HG02981 (cell line): ENCODE measurements around the gene NRIP1.

Experiments used
- ATAC-seq: cut with Tn5 transposase; IDR thresholded peaks from one replicate; pipeline ENCODE4 v1.9.1; 2021; ENCODE audit warnings: mild to moderate bottlenecking, moderate library complexity; ENCODE audit not compliant: unreplicated experiment

NRIP1 gene, protein sequence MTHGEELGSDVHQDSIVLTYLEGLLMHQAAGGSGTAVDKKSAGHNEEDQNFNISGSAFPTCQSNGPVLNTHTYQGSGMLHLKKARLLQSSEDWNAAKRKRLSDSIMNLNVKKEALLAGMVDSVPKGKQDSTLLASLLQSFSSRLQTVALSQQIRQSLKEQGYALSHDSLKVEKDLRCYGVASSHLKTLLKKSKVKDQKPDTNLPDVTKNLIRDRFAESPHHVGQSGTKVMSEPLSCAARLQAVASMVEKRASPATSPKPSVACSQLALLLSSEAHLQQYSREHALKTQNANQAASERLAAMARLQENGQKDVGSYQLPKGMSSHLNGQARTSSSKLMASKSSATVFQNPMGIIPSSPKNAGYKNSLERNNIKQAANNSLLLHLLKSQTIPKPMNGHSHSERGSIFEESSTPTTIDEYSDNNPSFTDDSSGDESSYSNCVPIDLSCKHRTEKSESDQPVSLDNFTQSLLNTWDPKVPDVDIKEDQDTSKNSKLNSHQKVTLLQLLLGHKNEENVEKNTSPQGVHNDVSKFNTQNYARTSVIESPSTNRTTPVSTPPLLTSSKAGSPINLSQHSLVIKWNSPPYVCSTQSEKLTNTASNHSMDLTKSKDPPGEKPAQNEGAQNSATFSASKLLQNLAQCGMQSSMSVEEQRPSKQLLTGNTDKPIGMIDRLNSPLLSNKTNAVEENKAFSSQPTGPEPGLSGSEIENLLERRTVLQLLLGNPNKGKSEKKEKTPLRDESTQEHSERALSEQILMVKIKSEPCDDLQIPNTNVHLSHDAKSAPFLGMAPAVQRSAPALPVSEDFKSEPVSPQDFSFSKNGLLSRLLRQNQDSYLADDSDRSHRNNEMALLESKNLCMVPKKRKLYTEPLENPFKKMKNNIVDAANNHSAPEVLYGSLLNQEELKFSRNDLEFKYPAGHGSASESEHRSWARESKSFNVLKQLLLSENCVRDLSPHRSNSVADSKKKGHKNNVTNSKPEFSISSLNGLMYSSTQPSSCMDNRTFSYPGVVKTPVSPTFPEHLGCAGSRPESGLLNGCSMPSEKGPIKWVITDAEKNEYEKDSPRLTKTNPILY (N-terminal part only)

DNA sequence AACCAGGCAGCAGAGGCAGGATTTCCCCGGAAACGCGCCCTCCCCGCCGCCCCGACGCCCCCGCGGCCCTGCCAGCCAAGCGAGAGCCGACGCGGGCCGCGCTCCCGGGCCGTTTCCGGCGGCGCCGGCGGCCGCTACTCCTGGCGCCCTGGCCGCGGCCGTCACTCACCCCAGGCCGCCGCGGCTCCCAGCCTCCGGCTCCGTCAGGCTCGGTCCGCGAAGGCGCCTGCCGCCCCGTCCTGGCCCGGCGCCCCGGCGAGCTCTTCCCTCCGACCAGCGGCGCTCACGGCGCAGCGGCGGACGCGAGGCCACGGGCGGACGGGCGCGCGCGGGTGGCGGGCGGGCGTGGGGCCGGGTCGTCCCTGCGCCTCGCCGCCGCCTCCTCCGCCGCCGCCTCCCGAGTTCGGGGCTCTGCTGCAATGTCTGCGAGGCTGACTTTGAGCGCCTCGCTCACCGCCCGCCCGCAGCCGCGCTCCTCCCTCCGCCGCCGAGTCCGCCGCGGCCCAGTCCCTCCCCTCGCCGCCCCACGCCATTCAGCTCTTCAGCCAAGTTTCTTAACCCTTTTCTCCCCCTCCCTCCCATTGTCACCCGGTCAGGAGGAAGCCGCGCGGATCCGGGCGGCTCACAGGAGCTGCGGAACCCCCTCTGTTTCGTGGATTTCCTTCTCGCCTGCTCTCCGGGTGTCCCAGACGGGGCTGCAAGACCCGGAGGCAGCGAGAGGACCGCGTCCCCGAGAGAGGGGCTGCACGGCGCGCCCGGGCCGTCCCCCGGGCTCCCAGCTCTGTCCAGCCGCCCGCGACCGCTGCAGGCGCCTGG lies at the start of gene NRIP1:
Gene NRIP1, minus strand, starts transcription at position 425 of the 816 bp plus-strand sequence. CDS start 96,808 bp downstream, outside the sequence.
- peak; percentile 71 for ATAC-seq

DNA sequence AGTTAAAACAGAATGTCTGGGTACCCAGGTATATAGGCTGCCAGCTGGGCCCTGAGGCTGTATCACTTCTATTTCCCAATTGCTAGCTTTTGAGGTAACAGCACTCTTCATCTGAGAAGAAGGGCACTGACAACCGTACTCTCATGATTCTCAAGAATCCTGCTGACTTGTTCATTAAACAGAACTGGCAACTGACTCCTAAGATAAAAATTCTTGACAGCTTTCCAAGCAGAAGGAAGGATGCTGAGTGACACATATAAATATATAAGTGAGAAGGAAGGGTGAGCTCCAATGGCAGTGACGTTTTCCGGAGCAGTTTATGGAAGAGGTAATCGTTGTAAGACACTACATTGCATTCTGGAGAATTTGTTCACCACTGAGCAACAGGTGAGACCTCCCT lies 48.1 kb upstream of the NRIP1 start:
- ATAC-seq = no peak

DNA sequence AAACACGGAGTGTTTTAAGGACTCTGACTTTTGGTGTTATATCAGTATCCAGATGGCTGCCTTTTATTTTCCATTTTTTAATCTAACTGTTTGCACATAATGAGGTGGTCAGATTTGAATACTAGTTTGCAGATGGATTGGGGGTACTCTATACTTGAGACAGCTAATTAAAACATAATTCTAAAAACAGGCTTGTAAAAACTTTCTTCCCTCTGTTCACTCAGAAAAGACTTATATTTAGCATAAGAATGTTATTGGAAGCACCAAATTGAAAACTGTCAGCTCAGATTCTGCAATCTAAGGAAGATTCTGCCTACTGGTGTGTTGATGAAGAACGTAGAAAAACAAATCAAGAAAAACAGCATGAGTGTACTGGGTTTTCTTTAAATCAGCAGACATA lies 44.0 kb upstream of the NRIP1 start:
- ATAC-seq = no peak

DNA sequence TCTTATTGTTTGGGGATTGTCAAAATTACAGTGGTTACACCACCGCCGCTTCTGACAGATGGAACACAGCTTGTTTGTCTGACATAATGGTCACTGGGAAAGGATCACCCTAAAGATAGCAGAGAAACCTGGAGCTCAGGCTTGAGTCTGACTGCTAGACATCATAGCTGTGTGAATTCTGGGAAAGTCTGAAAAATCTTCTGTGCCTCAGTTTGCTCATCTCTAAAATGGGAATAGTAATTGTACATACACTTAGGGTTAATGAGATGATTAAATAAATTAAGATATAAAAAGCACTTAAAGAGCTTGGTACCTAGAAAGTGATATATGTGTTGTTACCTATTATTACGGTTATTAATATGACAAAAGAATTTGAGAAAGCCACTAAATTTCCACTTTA lies 39.7 kb upstream of the NRIP1 start:
- ATAC-seq = no peak

DNA sequence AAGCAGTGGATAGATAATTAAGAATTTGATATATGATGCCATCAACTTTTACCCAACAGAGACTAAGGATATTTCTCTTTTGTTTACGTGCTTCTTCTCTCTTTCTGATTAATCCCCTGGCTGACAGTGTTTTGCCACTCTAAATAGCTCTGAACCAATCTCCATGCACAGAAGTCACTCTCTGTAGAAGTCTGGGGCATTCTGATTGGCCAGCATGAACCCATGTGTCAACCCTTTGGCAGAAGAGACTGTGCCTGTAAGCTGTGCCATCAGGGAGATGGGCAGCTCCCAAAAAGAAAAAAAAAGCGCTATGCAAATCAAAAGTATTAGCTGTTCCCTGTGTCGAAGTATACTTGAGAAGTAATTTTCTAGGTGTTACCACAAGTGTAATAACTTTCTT lies 34.1 kb upstream of the NRIP1 start:
- no peak for ATAC-seq

DNA sequence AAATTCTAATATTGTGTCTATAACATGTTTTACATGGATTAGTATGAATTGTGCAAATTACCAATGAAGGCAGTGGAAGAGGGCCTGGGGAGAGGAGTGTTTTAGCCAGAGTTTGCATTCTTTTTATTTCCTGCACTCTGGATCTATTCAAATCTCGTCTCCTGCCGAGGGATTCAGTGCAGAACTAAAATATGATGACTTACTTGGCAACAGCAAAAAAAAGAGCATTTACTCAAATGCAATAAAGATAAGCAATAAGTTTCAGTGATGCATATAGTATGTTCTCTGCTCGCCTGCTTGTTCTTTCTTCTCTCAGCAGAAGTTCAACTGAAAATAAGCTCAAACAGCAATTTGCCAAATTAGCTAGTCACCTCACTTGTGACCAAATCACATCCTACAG lies 33.4 kb upstream of the NRIP1 start:
- no peak for ATAC-seq

DNA sequence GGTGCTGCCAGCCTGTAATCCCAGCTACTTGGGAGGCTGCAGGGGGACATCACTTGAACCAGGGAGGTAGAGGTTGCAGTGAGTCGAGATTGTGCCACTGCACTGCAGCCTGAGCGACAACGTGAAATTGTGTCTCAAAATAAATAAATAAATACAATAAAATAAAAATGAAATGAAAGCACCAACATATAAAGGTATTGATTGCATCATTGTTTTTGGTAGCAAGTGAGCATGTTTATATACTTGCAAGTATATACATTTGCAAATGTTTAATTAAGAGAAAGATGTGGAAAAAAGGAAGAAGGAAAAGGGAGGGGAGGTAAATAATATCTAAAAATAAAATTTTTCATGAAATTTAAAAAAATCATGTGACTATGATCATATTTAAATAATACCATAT lies 32.8 kb upstream of the NRIP1 start:
- ATAC-seq = no peak

DNA sequence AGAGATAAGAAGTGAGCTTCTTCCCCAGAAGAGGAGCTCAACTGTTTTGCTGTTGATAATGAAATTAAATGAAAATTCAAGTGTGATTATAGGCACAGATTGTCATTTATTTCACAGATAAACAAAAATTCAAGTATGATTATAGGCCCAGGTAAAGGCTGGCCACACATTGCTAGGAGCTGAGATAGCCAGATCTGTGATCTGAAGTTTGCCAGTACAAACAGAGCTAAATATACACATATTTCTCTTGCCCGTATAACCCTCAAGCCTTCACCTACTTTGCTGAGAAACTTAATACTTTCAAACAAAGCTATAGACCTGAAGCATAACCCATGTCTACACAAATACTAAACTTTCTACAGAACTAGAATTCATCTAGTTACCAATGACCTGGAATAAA lies 31.3 kb upstream of the NRIP1 start:
- no peak for ATAC-seq

DNA sequence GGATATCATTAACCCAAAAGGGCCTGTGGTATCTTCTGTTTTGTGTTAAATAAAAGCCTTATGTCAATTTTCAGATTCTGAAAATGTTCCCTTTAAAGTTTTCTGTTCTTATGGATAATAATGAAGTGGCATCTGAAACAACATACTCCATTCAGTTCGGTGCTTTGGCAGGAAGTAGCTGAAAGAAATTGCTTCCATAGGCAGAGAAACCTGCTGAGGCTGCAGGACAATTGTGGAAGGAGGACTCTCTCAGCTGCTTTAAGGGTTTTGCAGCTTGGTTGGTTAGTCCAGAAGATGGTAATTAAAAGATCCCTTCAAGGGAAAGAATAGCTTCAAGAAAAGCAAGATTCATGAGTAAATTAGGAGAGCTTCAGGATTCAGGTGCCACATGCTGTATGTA lies 30.5 kb upstream of the NRIP1 start:
- ATAC-seq = no peak

DNA sequence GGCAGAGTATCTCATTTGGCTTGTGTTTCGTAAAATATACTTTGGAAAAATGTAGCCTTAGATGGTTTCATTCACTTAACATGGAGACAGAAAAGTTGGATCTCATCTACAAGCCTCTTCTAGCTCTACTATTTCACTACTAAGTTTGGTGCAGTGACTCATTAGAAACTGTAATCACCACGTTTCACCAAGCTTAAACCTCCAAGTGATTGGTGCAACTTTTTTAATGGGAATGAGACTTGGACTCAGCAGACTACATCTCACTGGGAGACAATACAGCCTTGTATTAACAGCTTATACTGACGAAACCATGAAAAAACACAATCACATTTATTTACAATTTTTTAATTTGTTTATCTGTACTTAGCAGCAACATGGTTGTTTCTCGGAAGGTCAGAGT lies 29.9 kb upstream of the NRIP1 start:
- ATAC-seq = no peak

DNA sequence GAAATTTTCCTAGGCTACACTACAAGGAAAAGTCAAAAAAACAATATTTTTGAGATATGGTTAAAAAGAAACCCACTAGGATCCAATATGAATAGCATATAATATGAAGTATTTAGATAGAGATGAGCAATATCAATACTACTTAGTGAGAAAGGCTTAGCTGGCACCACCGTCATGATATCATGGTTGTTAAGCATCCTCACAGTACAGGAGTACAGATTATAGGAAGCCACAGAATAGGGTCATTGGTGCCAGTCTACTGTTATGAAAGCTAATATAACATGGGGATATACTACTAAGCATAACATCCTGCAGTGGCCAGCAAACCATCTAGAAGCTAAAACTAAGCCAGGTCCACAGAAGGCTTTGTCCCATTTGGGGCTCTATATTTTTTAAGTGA lies 28.4 kb upstream of the NRIP1 start:
- no peak for ATAC-seq

DNA sequence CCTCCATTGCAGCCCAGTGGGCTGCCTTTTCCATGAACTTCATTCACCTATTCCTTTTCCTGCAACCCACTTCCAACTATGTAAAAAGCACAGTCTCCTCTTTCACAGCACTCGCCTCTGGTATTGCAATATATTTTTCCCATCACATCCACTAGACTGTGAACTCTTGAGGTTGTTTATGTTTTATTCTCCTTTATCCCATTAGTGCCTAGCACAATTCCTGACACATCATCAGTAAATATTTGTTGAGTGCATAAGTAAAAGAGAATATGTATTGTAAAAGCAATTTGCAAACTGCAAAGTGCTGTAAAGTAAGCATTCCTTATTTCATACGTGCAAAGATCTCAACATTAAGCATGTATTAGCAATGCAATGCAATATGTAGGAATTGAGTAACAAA lies 27.9 kb upstream of the NRIP1 start:
- no peak for ATAC-seq

DNA sequence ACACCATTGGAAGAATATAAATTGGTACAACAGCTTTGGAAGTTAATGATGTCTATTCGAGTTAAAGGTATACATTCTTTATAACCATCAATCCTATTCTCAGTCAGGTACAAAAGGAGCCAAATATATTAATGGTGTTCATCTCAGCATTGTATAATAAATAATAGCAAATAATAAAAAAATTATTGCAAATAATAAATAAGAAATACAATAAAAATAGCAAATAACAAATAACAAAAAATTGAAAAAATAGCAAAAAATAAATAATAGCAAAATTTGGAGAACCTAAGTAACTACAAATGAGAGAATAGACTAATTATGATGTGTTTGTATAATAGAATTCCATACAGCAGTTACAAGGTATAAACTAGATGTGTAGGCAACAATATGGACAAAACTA lies 25.6 kb upstream of the NRIP1 start:
- ATAC-seq = no peak

DNA sequence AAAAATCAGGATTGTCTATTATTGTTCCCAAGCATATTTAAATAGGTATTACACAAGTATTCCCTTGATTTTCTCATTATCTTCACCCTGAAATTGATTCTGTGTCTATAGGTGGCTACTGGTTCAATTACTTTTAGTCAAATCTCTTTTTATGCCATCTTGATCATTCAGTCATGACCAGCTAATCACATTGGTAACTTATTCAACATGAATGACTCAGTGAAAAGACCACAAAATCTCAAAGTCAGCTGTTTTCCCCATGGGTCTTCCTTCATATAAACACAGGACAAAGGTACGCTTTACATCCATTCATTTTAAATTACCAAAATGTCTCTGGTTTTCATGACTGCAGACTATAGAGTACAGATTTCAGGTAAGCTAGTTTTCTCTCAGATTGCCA lies 23.7 kb upstream of the NRIP1 start:
- no peak for ATAC-seq

DNA sequence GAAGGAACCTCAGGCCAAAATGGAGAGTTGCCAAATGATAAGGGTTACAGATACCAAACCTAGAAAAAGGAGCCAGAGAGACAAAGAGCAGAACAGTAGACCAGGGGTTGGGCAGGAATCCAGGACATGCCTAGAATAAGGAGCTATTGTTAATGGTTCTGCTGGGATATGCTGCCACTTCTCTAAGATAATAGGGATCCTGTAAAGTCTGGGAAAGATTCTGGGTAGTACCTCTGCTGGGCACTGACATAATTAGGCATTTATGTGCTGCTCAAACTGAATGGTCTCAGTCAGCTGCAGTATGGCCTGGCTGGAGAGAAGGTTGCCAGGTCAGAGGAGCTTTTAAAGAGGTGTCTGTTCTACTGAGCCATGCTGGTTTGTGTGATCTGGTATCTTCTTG lies 19.9 kb upstream of the NRIP1 start:
- no peak for ATAC-seq

DNA sequence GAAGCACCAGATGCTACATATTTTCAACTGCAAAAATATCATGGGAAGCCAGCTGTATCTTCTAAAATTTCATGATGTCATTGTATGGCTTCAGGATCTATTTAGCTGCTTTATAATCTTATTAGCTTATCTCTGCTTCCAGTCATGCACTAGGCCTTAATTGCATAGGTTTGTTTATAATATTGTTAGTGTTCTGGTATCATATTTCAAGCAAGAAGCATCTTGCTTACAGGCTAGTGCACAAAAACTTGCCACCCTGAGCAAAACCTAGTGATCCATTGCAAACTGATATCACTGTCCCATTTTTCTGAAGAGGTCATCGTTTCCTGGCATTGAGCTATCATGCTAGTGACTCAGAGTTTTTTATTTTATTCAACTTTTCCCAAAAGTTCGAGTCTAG lies 15.7 kb upstream of the NRIP1 start:
- no peak for ATAC-seq

DNA sequence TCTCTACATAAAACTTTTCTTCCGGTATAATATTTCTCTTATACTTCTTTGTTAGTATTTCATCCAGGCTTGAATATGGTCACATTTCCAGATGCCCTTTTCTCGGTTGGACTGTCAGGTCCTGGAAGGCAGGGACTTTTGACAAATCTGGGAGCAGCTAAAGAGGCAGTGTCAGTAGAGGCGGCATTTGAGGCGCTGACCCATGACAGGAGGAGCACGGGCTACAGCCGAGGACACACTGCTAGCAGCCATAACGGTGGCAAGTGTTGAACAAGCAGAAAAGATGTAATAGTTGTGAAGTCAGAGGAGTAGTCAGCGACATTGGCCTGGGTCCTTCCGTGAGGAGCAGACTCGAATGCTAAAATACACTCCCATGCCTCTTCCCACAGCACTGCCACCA lies 14.5 kb upstream of the NRIP1 start:
- no peak for ATAC-seq

DNA sequence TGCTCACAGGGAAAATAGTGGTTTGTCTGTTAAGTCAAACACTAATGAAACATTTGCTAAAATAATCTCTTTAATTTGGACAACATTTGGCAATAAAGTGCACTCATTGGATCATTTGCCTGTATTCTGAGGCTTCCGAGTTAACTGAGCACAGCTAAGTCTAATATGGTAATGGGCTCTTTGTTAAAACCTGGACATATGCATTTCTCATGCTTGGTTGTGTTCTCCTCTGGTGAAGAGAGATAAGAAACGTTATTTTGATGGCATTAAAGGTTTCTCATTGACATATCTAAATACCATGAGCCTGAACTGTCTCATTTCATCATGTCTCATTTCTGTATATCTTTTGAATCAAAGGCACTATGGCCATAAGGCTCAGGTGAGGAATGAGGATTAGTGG lies 13.4 kb upstream of the NRIP1 start:
- ATAC-seq = no peak

DNA sequence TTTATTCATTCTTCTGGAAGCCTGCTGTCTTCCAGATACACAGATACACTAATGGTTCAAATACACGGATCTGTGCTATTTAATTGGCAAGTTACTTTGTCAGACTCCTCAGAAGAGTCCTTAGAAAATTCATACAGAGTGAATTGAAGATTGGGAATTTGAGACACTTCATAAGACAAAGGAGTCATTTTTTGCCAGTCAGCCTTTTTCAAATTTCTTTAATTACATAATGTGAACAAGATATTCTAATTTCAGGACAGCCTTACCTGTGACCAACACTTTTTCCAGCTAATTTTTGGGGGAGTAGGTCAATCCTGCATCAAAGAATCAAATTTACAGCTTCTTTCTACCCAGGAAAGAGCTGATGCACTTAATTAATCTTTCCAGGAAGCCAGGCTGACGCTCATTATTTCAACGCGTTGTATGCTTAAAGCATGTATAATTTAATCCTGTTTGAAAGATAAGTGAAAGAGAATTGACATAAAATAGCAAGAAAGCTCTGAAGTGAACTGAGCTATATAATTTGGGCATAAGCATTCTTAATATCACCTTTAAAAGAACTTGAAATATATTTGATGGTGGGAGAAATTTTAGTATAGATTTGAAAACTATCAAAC lies 12.8 kb upstream of the NRIP1 start:
- no peak for ATAC-seq

DNA sequence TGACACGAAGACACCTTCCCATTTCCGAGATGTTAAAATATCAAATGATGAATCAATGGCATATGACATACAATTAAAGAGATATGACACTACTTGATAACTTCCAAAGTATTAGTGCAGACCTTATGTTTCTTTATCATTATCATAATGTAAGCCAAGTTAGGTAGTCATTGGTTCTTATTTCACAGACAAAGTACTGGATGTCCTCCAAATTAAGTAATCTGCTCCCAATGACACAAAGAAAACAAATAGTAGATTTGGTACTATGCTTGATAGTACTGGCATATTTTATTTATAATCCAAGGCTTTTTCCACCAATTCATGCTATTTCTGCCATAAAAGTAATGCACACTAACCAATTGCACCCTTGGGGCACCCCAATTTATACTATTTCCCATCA lies 11.9 kb upstream of the NRIP1 start:
- ATAC-seq = no peak

DNA sequence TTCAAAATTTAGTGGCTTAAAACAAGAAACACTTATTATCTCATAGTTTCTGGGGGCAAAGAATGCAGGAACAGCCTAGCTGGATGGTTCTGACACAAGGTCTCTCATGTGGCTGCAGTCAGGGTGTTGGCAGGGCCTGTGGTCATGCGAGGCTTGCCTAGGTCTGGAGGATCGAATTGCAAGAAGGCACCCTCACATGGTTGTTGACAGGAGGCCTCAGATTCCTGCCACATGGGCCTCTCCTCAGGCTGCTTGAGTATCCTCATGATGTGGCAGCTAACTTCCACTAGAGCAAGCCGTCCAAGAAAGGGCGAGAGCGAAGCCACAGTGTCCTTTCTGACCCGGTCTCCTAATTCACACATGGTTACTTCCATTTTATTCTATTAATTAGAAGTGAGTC lies 6.2 kb upstream of the NRIP1 start:
- no peak for ATAC-seq
